NCI-H2171 treated with DMSO at 0.1 percent for 48 hours (cell line): ENCODE results near the gene AP3S1.

ENCODE experiments used
- DNase-seq: peaks from one replicate; lab custom pipeline; 2025; lab: John Stamatoyannopoulos, UW

The AP3S1 gene

GRCh38 chr5:115825948-115826347, 15.8 kb upstream of the AP3S1 start:
- no peak for DNase-seq

DNA sequence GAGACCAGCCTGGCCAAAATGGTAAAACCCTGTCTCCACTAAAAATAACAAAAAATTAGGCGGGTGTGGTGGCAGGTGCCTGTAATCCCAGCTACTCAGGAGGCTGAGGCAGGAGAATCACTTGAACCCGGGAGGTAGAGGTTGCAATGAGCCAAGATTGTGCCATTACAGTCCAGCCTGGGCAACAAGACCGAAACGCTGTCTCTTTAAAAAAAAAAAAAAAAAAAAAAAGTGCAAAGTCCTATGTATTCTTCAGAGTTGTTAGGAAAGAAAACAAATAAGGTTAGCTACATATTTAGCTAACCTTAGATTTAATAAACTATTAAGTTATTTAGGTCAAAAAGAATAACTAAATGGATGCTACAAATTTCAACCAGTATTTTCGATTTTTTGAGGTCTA, 11.8 kb upstream of the AP3S1 start:
- DNase-seq, result no peak

DNA sequence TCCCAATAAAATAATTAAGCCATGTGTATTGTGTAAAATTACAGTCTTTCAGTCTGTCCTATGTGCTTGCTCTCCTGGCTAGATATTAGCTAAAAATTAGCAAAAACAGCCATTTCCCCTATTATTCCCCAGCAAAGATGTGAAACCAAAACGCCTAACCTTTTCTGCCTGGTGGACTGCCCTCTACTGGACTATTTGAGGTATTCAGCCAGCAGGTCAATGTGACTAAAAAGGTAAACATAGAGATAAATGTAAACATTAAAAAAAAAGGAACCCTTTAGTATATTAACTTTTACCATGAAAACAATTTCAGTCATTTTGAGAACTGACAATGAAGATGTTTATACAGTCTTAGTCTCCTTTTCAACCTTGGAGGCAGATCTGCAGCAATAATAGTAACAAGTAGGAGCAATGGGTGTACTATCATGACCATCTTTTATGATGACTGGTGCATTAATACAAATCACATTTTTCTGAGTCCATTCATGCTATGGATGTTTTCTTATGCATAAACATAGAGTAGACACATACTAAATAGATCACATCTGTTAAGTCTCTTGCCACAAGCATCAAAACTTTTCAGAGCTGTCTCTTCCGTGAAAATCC, 10.5 kb upstream of the AP3S1 start:
- DNase-seq, result peak; percentile 1

DNA sequence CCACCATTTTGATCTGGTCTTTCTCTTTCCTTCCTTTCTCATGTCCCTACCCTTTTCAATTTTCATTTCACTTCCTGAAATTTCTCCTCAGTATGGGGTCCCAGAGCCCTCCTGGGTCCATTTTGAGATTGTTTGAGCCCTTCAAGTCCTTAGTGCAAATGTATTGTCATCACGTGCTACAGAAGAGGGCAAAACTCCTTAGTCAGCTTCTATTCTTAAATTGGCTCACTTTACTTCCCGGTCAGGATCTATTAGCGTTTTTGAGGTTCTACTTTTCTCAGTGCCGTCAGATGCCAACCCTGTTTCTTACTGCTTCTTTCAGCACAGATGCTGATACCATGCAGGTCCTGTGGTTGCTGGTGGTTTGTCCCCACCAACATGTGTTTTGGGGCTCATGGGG, 6.3 kb upstream of the AP3S1 start:
- no peak for DNase-seq

DNA sequence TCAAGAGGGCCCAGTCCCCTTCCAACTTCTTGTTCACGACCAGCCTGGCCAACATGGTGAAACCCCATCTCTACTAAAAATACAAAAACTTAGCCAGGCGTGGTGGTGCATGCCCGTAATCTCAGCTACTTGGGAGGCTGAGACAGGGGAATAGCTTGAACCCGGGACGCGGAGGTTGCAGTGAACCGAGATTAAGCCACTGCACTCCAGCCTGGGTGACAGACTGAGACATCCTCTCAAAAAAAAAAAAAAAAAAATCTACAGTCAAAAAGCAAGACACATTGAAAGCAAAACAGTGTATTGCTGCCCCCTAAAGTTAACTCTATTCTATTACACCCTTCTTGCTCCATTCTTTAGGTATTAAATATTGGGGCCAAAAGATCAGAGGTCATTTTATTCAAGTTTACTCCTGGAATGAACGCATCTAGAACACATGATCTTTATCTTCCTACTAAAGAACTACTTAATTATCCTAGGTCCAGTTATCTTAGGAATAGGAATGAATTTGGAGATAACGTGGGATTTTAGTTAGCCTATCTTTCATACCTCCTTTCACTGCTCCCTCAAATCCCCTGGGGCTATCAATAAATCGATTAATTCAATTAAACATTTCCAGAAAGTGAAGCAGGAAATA, 2.7 kb upstream of the AP3S1 start:
- peak; percentile 59 for DNase-seq

DNA sequence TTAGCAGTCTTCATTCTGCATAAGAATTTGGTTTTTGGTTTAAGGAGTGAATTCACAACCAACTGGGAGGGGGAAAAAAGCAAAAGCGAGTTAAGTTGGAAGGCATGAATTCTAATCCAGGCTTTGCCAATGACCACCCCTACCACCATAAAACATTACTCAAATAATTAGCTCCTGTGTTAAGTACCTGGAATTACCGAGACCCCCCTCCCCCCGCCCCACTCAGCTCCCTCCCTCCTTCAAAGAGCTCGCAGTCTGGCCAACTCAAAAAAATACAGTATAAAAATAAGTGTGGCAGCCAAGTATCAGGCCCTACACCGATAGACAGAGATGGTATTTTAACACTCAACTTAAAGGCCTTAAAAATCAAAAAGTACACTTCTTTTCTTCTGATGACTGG, 862 bp upstream of the AP3S1 start:
- DNase-seq, result no peak

DNA sequence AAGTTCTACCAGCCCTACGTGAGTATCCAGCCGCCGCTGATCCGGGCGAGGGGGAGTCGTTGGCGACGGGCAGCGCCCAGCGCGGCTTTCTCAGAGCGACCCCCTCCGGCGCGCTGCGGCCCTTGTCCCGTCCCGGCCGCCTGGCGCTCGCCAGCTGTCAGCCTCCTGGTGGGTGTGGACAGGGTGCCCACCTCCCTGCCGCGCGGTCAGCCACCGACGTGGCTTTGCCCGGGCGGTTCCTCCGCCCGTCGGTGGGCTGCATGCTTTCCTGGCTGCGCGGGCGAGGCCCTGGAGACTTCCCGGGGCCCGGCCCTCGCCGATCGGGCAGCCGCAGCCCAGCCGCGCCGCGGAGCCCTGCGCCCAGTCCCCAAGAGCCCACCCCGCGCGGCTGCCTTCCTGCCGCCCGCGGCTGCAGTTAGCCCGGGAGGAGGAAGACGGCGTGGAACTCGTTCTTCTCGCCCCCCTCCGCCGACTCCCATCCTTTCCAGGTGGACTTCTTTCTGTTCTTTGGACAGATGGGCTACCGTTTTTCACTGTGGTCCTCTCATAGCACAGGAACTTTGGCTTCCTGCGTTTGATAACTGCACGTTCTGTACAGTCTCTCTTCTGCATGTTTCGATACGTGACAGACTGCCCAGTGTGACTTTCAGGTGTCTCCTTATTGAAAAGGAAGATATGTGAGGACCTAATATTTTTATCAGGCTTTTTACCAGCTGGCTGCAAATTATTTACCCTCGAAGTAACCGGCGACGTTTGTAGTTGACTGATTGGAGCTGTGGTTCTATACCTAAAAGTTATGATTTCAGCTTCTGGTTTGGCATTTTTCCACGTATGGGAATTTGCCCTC, 577 bp downstream of the AP3S1 start:
- peak; percentile 65 for DNase-seq

- peak; percentile 26 for DNase-seq
Measured at GRCh38 chr5:115842952-115843351, 1.2 kb downstream of the AP3S1 start.

GRCh38 chr5:115843444-115844130, 1.9 kb downstream of the AP3S1 start:
- no peak for DNase-seq

GRCh38 chr5:115844321-115844817, 2.6 kb downstream of the AP3S1 start:
- DNase-seq, result no peak

DNA sequence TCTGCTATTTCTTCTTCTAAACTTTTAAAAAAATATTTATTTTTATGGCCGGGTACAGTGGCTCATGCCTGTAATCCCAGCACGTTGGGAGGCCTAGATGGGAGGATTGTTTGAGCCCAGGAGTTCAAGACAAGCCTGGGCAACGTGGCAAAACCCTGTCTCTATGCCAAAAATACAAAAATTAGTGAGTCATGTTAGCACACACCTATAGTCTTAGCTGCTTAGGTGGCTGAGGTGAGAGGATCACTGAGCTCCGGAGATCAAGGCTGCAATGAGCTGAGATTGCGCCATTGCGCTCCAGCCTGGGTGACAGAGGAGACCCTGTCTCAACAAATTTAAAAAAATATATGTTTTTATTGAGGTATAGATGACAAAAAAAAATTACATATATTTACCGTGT, 5.6 kb downstream of the AP3S1 start:
- no peak for DNase-seq

DNA sequence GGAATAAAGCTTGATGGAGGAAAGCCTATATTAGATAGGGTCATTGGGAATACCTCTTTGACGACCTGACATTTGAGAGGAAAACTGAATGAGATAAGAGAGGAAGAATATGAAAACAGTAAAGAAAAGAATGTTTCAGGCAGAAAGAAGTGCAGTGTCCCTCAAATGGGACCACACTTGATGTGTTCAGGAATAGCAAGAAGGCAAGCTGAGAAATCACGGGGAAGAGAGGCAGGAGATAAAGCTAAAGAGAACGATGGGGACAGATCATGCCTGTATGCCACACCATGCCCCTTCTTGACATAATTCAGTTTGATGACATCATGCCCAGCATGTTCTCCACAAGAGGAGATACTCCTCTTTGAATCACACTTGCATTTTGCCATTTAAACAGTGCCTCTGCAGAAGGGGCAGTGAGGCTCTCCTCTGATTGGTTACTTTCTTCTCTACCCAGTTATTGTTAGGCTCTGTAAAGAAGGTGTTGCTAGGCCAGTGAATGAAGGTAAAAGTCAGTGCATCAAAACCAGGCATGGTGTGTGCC, 7.6 kb downstream of the AP3S1 start:
- DNase-seq, result no peak

DNA sequence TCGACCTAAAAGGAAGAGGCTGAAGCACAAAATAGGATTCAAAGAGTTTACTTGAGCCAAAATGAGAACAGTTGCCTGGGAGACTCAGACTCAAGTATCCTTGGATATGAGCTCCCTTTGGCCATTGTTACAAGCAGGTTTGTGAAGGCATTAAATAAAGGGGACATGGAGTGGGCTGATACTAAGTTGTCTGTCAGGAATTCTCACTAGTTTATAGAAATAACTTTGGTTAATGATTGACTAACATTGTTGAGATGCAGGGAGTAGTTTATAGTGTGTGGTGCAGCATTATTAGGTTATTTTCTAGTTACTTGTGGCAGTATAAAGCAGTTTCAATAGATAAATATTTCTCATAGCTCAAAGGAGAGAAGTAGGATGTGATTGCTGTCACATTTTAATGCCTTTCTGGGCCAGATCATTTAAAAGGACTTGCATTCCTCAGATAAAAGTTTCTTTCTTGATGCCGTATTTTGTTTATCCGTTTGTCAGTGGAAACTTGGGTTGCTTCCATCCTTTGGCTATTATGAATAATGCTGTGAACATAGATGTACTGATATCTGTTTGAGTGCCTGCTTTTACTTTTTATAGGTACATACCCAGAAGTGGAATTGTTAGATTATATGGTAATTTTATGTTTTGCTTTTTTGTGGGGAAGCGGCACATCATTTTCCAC, 9.1 kb downstream of the AP3S1 start:
- no peak for DNase-seq

DNA sequence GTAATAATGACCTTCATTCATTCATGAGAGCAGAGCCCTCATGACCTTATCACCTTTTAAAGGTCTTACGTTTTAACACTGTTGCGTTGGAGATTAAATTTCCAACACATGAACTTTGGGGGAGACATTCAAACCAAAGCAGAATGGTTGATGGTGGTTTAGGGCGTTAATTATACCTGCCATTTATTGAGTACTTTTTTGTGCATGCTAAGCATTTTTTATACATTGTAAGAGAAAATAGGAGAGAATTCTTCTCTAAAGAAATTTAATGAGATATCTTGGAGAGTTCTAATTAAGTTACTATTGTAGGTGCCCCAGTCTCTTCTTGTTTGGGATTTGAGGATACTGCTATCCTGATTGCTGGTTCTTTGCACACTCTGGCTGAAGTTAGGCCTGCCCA, 12.4 kb downstream of the AP3S1 start:
- no peak for DNase-seq

DNA sequence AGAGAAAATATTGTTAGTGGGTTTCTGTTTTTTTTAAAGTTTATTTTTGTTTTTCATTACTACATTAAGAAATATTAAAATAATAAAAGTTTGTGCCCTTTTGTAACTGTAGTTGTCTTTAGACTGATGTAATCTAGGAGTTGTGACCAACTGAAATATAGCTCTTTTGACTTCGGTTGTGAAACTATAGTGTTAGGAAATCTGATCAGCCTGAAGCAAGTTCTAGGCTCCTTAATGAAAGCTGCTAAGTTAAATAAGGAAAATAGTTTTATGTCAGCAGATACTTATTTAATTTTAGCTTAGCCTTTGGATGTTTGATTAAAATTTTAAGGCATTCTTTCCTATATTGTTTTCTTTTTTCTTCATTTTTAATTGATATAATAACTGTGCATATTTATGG, 14.2 kb downstream of the AP3S1 start:
- DNase-seq, result no peak

DNA sequence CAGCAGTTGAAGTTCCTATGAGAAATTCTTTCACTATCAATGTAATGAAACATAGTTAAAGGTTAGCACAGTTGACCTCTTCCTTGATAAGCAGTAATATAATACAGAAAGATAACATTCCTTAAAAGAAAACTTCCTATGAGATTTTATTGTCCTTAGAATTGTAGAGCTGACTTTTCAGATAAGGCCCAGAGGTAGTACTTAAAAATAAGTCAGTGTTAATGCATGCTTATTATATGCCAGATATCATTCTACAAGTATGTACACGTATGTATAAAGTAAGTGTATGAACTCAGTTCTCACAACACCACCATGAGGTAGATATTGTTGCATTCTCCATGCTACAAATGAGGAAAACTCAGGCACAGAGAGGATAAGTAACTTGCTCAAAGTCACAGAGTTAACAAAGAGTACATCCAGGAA, 15.3 kb downstream of the AP3S1 start:
- DNase-seq, result no peak

GRCh38 chr5:115857626-115858349, 16.1 kb downstream of the AP3S1 start:
- no peak for DNase-seq

DNA sequence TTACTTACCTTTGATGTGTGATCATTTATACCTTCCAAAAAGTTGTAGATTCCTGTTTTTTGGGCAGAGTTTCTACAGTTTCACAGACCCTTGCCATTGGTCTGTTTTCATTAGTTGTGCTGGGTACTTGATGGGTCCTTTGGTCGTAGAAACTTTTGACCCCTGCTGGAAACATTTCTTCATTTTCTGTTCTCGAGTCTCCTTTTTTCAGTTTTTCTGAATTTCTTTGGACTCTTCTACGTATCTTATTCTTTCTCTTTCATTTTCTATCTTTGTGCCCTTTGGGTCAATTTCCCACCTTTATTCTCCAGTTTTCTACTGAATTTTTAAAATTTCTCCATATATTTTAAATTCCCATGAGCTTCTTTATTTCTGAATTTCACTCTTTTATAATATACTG, 16.7 kb downstream of the AP3S1 start:
- no peak for DNase-seq

DNA sequence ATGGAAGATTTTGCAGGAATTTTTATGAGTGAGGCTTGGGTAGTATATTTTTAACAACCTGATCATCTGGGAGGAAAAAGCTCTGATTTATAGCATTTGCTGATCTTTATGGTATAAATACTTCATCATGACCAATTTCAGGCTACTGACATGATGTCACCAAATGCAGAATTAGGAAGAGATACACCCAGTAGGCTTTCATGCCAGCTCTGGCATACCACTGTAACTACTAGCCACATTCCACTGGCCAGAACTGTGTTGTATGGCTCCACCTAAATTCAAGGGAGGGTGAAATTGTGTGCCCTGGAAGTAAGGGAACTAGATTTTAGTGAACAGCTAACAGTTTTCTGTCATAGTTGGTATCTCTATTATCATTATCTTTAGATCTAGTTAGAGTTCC, 17.6 kb downstream of the AP3S1 start:
- no peak for DNase-seq

DNA sequence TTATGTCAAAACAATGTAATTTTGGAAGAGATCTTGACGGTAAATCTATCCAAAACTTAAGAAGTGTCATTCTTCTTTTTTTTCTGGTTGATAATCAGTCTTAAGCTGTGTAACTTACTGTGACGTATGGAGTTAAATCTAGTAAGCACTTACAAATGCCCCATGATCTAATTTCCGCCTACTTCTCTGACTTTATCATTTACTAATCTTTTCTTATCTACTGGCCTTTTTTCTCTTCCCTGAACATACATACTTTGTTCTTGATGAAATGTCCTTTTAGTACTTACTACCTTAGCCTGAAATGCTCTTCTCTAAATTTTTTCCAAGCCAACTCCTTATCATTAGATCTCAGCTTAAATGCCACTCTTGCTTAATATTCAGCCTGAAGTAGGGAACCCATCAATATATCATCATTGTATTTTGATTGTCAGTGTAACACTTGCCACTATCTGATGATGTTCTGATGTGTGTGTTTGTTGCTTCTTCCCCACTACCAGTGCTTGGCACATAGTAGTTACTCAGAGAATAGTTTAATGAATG, 27.6 kb downstream of the AP3S1 start:
- DNase-seq, result no peak

GRCh38 chr5:115872447-115872846, 30.7 kb downstream of the AP3S1 start:
- DNase-seq, result no peak
